MCF 10A (cell line): ENCODE data around the gene LRRC17. TPM values are rescaled to one million over a fixed set of nuclear protein-coding genes. Genes with fewer than 3 reads are reported as not detected.

Experiments used
- Bru-seq: library from RNA; stranded (reverse); fragments of 400-500 nt; gene quantifications from one replicate; lab custom pipeline; 2021; lab: Mats Ljungman, UMichigan
- BruChase-seq, 2 experiments: library from RNA; stranded (reverse); fragments of 400-500 nt; gene quantifications; one replicate each; lab custom pipeline; 2021; lab: Mats Ljungman, UMichigan
- BruUV-seq: library from RNA; stranded (reverse); fragments of 400-500 nt; replicated peaks from 2 replicates; lab custom pipeline; 2021; lab: Mats Ljungman, UMichigan
- CTCF ChIA-PET: fragments of 300-600 bp; sonication (Branson Sonifier 250); formaldehyde crosslinking; extraction: SDS; loops from one replicate; lab custom pipeline; 2021; ENCODE audit warnings: antibody characterized with exemption, inconsistent platforms; lab: Yijun Ruan, JAX
- POLR2A ChIA-PET: fragments of 300-600, 350-650 bp; sonication (Branson Sonifier 250); formaldehyde crosslinking; extraction: SDS; loops from one replicate; lab custom pipeline; 2020; ENCODE audit warnings: antibody characterized with exemption, inconsistent platforms; lab: Yijun Ruan, JAX
- DNase-seq: peaks from one replicate; pipeline ENCODE4 v3.0.0-alpha.2; 2018; ENCODE audit not compliant: unreplicated experiment
- H3K27ac Mint-ChIP-seq: one replicate; pipeline ENCODE4 v1.8.0; 2022; ENCODE audit warnings: mild to moderate bottlenecking, low read depth, mixed read lengths; ENCODE audit not compliant: unreplicated experiment
- H3K27me3 Mint-ChIP-seq: one replicate; pipeline ENCODE4 v1.8.0; 2022; ENCODE audit warnings: mixed read lengths; ENCODE audit not compliant: insufficient read depth, unreplicated experiment
- H3K36me3 Mint-ChIP-seq: one replicate; pipeline ENCODE4 v1.8.0; 2022; ENCODE audit warnings: mild to moderate bottlenecking, moderate library complexity, mixed read lengths; ENCODE audit not compliant: insufficient read depth, unreplicated experiment
- H3K4me1 Mint-ChIP-seq: one replicate; pipeline ENCODE4 v1.8.0; 2022; ENCODE audit warnings: mixed read lengths; ENCODE audit not compliant: insufficient read depth, unreplicated experiment
- H3K4me3 Mint-ChIP-seq: one replicate; pipeline ENCODE4 v1.8.0; 2022; ENCODE audit warnings: mild to moderate bottlenecking, moderate library complexity, mixed read lengths; ENCODE audit not compliant: unreplicated experiment
- H3K9me3 Mint-ChIP-seq: one replicate; pipeline ENCODE4 v1.8.0; 2022; ENCODE audit warnings: mixed read lengths; ENCODE audit not compliant: unreplicated experiment
- intact Hi-C: fragments of 100-400 bp; cut with micrococcal nuclease; formaldehyde crosslinking; loops from 2 replicates; pipeline ENCODE4 v1.14.1; 2022
- long read RNA-seq: library from polyadenylated mRNA; stranded (forward); transcript quantifications from one replicate; pipeline ENCODE4 v2.0.0, GENCODE V29; 2022
- total RNA-seq: library from RNA; stranded (reverse); gene quantifications from 2 replicates; pipeline ENCODE4 v1.2.3, GENCODE V29; 2022
- TF ChIP-seq, protein P1 (sequence below): fragments of 200-600 bp; IDR thresholded peaks from one replicate; pipeline ENCODE4 v1.8.0; 2022; ENCODE audit warnings: antibody characterized with exemption, mild to moderate bottlenecking; ENCODE audit not compliant: unreplicated experiment

Gene LRRC17
- 0.21 and 0.83 TPM in 2 replicates for total RNA-seq
- Bru-seq, nascent RNA, result percentile 34 among the genes with signal in this experiment
- percentile 33 among the genes with signal in this experiment for BruChase-seq, experiment 1, labeled RNA remaining after a 6-hour chase
- percentile 37 among the genes with signal in this experiment for BruChase-seq, experiment 2, labeled RNA remaining after a 2-hour chase
- long read RNA-seq, result 0 reads

DNA sequence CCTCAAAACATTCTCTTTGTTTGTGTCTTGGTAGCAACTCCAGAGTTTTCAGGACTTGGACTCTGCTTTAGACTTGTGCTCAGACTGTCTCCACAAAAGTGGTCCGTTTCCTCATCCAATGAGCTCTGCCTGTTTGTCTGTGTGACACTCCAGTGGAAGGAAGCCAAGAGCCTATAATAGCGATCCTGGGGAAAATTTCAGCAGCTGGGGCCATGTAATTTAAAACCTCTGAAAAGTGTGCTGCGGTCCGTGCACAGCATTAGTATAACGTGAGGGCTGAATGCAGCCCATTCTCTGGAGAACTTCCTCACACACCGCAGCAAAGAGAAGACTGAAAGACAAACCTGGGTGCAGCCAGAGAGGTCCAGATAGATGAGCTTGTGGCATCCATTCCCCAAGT, at the start of gene LRRC17:
LRRC17 (plus strand) TSS at position 259 of the 400 bp plus-strand sequence. CDS start 20,914 bp downstream, outside the sequence.
- BruUV-seq, result no TSS peak
- no peak within 1 kb of the TSS for H3K27ac Mint-ChIP-seq

GRCh38 chr7:102864958-102865357, 47.8 kb upstream of the LRRC17 start:
- Mint-ChIP-seq H3K4me1 (peaks cover 6% of the 10 kb centered on the region), H3K27me3 (no peaks in the 10 kb centered on the region), H3K36me3 (no peaks in the 10 kb centered on the region), H3K4me3 (no peak overlapping the region), H3K9me3 (peaks cover 6% of the 10 kb centered on the region), H3K27ac (no peak overlapping the region)
- DNase-seq, result no peak
- BruUV-seq, result no TSS peak
- ChIA-PET CTCF (no interaction called here), POLR2A (no interaction called here)
- intact Hi-C loops, result no loop called here
- TF ChIP-seq, protein P1, sequence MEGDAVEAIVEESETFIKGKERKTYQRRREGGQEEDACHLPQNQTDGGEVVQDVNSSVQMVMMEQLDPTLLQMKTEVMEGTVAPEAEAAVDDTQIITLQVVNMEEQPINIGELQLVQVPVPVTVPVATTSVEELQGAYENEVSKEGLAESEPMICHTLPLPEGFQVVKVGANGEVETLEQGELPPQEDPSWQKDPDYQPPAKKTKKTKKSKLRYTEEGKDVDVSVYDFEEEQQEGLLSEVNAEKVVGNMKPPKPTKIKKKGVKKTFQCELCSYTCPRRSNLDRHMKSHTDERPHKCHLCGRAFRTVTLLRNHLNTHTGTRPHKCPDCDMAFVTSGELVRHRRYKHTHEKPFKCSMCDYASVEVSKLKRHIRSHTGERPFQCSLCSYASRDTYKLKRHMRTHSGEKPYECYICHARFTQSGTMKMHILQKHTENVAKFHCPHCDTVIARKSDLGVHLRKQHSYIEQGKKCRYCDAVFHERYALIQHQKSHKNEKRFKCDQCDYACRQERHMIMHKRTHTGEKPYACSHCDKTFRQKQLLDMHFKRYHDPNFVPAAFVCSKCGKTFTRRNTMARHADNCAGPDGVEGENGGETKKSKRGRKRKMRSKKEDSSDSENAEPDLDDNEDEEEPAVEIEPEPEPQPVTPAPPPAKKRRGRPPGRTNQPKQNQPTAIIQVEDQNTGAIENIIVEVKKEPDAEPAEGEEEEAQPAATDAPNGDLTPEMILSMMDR, result no peak

More for the DNA sequence above, at the start of gene LRRC17:
- H3K27me3 Mint-ChIP-seq, result no peaks in the 10 kb centered on the region
- ChIA-PET POLR2A (no interaction called here), CTCF (no interaction called here)
- no peak within 1 kb of the TSS for H3K4me3 Mint-ChIP-seq
- H3K4me1 Mint-ChIP-seq, result peaks cover 16% of the 10 kb centered on the region
- DNase-seq, result no peak
- intact Hi-C loops, result loop anchor here (10.0 kb wide), 1 partner anchor 152 kb away; no protein-coding TSS in a partner anchor
- H3K9me3 Mint-ChIP-seq, result no peaks in the 10 kb centered on the region
- no peaks in the 10 kb centered on the region for H3K36me3 Mint-ChIP-seq
- TF ChIP-seq, protein P1, result no peak

- intact Hi-C loops, result no loop called here
- Mint-ChIP-seq H3K4me1 (peaks cover 2% of the 10 kb centered on the region), H3K36me3 (no peaks in the 10 kb centered on the region), H3K9me3 (peaks cover 9% of the 10 kb centered on the region), H3K27ac (no peak overlapping the region), H3K4me3 (no peak overlapping the region), H3K27me3 (no peaks in the 10 kb centered on the region)
- no TSS peak for BruUV-seq
- no peak for DNase-seq
- TF ChIP-seq, protein P1, result no peak
- CTCF ChIA-PET, result interaction anchor here (0.6 to 1.6 kb wide), 4 partner anchors 9 to 1469 kb away, joined by 3 to 5 read pairs (median 4); no protein-coding TSS in a partner anchor
- POLR2A ChIA-PET, result interaction anchor here (1.3 kb wide), 1 partner anchor 9 kb away, joined by 3 read pairs; no protein-coding TSS in a partner anchor
Measured at GRCh38 chr7:102866535-102867215, 46.1 kb upstream of the LRRC17 start.

DNA sequence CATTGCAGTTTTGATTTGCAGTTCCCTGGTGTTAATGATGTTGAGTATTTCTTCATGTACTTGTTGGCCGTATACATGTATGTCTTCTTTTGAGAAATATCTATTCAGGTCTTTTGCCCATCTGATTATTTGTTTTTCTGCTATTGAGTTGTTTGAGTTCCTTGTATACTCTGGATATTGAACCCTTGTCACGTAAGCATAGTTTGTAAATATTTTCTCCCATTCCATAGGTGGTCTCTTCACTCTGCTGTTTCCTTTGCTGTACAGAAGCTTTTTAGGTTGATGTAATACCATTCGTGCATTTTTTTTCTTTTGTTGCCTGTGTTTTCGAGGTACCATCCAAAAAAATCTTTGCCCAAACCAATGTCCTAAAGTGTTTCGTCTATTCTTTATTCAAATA, 43.6 kb upstream of the LRRC17 start:
- intact Hi-C loops, result no loop called here
- BruUV-seq, result no TSS peak
- Mint-ChIP-seq H3K4me3 (no peak overlapping the region), H3K27ac (no peak overlapping the region), H3K9me3 (peaks cover 15% of the 10 kb centered on the region), H3K27me3 (no peaks in the 10 kb centered on the region), H3K4me1 (peaks cover 27% of the 10 kb centered on the region), H3K36me3 (no peaks in the 10 kb centered on the region)
- ChIA-PET CTCF (interaction anchor here (0.7 kb wide), 2 partner anchors 14 to 26 kb away, joined by 3 read pairs; no protein-coding TSS in a partner anchor), POLR2A (interaction anchor here (1.1 to 1.2 kb wide), 2 partner anchors 13 to 206 kb away, joined by 3 to 4 read pairs; partner anchors contain the start of gene ARMC10)
- no peak for DNase-seq
- TF ChIP-seq, protein P1, result no peak
